Measurements from ENCODE around the gene CXADR.

- TF ChIP-seq CTCF (IDR thresholded peaks at IDR 0.05), result no peak
- TF ChIP-seq ZFX (IDR thresholded peaks at IDR 0.05; ENCODE audit: borderline replicate concordance), result no peak
These were observed 1.4 kb downstream of the CXADR start for GRCh38 chr21:17514124-17514845.

Measured in 22Rv1 (cell line).